OCI-LY1 (cell line): ENCODE results near the gene PPM1F.

ENCODE experiments used
- EZH2 ChIP-seq: fragments of 200-600 bp; sonication (generic), shearing (Covaris generic); IDR thresholded peaks from 2 replicates; pipeline ENCODE4 v1.8.0; 2017; ENCODE audit warnings: borderline replicate concordance, mixed run types, mild to moderate bottlenecking, antibody characterized with exemption, low read length, moderate library complexity, mixed read lengths
- TF ChIP-seq, protein P1 (sequence below): fragments of 200-600 bp; sonication (generic), shearing (Covaris generic); IDR thresholded peaks from 2 replicates; pipeline ENCODE4 v1.5.1; 2017; ENCODE audit warnings: mild to moderate bottlenecking, antibody characterized with exemption, low read length, moderate library complexity, mixed read lengths

DNA sequence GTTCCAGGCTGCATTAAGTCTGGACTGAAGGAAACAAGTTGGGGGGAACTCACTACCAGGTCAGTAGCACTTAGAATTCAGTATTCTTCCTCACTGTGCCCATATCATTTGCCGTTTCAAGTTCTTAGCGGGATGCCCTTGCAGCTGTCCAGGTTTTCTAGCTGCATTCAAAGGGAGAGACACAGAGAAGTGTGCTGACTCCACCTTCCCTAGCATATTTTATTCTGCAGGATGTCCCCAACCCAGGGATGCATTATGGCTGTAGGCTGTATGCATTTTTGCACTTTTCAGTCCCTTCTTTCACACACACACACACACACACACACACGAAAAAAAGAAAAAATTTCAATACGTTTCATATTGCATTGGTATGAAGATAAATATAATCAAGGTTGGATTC is 49.4 kb downstream of the PPM1F start:
- TF ChIP-seq, protein P1, sequence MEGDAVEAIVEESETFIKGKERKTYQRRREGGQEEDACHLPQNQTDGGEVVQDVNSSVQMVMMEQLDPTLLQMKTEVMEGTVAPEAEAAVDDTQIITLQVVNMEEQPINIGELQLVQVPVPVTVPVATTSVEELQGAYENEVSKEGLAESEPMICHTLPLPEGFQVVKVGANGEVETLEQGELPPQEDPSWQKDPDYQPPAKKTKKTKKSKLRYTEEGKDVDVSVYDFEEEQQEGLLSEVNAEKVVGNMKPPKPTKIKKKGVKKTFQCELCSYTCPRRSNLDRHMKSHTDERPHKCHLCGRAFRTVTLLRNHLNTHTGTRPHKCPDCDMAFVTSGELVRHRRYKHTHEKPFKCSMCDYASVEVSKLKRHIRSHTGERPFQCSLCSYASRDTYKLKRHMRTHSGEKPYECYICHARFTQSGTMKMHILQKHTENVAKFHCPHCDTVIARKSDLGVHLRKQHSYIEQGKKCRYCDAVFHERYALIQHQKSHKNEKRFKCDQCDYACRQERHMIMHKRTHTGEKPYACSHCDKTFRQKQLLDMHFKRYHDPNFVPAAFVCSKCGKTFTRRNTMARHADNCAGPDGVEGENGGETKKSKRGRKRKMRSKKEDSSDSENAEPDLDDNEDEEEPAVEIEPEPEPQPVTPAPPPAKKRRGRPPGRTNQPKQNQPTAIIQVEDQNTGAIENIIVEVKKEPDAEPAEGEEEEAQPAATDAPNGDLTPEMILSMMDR = no peak
- no peak for TF ChIP-seq EZH2
